HG03460 (cell line): ENCODE measurements around the gene FAM114A1.

Experiments
- ATAC-seq: cut with Tn5 transposase; IDR thresholded peaks from one replicate; pipeline ENCODE4 v1.9.1; 2021; ENCODE audit not compliant: unreplicated experiment

Gene FAM114A1

GRCh38 chr4:38857354-38858096, 10.1 kb upstream of the FAM114A1 start:
- ATAC-seq = peak; percentile 57

DNA sequence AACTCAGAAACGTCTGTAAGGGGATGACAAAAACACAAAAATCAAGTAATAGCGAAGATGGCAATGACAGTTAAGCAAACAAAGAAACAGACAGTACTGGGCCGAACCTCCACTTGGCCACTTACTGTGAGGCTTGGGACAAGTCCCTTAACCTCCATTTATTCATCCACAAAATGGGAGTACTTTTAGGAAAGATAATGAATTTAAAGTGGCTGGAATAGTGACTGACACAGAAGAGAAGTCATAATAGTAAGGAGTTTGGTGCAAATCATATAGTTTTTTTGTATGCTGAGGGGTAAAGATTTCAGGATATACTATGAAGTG, 9.5 kb upstream of the FAM114A1 start:
- no peak for ATAC-seq

DNA sequence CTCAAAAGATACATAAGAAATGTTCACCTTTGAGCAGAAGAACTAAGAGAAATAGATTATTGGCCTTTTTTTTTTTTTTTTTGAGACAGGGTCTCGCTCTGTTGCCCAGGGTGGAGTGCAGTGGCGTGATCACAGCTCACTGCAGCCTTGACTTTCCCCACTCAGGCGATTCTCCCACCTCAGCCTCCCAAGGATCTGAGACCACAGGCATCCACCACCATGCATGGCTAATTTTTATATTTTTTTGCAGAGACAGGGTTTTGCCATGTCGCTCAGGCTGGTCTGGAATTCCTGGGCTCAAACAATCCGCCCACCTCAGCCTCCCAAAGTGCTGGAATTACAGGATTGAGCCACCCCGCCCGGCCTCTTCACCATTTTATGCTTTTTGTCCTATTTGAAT, 8.1 kb upstream of the FAM114A1 start:
- ATAC-seq = no peak

- ATAC-seq = no peak
These were observed 6.7 kb upstream of the FAM114A1 start for GRCh38 chr4:38860788-38861424.

- no peak for ATAC-seq
These were observed 5.8 kb upstream of the FAM114A1 start for GRCh38 chr4:38861791-38862190.

DNA sequence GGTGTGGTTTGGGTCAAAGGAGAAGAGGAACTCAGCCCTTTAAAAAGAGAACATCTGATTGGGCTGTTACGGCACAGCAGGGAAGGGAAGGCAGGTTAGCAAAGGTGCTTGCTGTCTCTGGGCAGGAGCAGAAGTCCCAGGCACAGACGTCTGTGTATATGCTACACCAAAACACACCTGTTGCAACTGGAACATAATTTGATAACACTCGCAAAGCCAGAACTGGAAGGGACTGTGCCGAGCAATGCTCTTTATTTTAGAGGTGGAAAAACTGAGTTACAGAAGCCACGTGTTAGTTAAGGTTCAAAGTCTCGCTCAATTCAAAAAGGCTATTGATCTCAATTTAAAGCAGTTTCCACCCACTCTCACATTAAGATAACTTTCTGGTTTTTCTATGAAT, 2.2 kb upstream of the FAM114A1 start:
- ATAC-seq = no peak

- peak; percentile 18 for ATAC-seq
These were observed 581 bp upstream of the FAM114A1 start for GRCh38 chr4:38866973-38867477.

DNA sequence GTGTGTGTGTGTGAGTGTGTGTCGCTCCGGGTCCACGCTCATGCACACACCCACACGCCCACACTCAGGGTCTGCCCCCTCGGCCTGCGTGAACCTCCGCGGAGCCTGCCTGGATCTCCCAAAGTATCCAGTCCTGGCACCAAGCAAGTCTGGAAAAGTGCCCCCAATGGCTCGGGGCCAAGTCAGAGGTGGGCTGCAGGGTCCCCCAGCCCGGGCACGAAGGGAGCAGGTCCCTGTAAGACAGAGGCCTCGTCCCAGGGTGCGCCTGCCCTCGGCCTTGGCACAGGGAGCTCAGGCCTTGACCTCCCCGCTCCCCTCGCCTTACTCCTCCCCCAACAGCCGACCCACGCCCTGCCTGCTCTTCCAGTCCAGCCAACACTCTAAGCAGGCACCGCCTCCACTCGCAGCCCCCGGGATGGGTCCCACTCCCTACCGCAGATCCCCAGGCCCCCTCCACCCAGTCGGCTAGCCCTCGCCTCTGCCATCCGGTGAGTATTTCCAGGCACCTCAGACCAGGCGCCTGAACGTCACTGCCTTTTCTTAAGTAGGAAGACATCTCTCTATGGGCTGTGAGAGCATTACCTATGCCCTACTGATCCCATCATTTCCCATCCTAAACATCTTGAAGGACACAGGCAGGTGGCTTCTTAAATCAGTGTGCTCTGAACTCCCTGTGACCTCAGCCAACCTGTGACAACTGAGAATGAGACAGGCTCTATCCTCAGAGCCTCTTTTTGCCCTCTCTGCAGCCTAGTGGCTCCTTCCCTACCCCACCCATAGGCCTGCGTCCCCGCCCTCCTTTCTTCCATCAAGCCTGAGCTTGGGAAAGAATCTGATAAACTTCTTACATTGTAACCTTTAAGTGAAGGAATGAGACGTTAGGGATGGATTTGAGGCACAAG, 704 bp downstream of the FAM114A1 start:
- ATAC-seq = no peak

DNA sequence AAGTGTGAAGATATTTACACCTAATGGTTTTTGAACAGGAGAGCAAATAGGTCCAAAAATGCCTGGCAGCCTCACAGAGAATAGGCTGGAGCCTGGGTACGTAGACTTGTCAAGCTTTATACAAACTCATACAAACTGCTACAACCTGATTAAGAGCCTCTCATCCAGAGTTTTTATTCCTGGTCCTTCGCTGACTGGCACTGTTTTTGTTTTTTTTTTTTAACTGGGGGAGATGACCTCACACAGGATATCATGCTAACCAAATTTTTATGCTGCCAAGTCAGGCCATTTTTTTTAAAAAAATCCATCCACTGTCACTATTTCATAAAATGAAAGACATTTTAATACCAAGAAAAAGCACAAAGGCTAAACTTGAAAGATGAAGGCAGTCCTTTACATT, 1.9 kb downstream of the FAM114A1 start:
- no peak for ATAC-seq

DNA sequence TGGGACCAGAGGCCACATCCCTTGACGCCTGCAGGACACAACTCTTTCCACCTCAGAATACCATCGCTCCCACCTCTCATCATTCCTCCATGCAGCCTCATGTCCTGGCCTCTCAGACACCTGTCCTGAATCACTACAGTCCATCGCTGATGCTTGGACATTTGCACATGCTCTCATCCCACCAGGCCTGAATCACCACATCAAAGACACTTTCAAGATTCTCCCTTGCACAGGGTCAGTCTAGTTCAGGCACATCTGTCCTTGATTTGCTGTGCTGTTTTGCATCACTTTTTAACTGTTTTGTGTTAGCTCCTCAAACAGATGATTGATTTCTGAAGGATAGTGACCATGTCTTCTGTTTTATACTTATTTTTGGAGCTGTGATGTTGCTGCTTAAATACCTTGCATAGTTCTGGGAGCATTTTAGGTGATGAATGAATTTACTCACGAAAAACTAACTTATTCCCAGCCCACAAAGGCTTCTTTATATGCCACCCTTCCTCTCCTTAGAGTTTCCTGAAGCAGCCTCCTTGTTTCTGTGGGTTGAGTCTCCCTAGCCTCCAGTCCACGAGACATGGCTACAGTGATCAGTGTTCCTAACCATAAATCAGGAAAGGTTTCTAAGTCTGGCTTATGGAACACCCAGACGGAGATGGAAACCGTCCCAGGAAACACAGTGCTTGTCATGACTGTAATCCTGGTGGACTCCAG, 2.6 kb downstream of the FAM114A1 start:
- no peak for ATAC-seq

GRCh38 chr4:38871593-38871992, 4.0 kb downstream of the FAM114A1 start:
- ATAC-seq = no peak

- no peak for ATAC-seq
These were observed 5.0 kb downstream of the FAM114A1 start for GRCh38 chr4:38872620-38873019.

DNA sequence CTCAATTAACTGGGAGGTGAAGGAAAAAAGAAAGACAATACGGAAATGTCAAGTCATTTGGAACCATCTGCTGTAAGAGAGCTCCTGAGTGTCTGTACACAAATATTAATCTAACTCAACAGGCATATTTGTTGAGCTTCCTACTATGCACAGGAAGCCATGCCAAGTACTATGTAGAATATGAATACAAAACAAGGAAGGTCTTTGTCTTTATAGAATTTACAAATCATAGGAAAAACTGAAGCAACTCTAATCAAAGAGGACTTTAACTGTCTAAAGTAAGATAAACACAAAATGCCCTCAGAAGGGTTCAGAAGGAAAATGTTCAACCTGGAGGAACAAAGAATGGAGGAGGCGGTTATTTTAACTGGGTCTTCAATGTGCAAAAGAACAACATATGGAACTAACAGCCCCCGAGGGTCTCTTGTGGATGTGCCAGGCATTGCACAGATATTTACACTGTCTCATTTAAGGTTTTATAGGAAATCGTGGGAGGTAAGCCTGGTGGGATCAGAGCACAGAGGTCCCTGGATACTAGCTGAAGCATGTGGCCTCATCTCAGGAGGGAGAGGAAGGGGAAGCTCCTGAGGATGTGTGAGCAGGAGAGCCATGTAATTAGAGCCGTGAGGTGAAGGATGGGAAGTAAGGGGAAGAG, 5.8 kb downstream of the FAM114A1 start:
- no peak for ATAC-seq

- ATAC-seq = no peak
These were observed 9.0 kb downstream of the FAM114A1 start for GRCh38 chr4:38876636-38877035.

DNA sequence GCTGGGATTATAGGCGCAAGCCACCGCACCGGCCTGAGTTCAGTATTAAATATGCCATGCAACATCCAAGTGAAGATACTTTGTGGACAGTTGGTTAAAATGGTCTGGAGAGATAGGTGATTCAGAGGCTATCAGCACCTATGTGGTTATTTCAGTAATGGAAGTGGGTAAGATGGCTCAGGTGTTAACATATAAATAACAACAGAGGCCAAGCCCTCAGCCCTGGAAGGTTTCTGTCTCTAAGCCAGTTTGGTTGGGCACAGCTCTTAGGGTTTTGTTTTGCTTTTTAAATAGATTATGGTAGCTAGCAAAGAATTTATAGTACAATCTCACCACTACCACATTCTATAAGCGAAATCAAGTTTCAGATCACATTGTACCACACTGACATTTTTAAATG, 16.6 kb downstream of the FAM114A1 start:
- ATAC-seq = no peak

DNA sequence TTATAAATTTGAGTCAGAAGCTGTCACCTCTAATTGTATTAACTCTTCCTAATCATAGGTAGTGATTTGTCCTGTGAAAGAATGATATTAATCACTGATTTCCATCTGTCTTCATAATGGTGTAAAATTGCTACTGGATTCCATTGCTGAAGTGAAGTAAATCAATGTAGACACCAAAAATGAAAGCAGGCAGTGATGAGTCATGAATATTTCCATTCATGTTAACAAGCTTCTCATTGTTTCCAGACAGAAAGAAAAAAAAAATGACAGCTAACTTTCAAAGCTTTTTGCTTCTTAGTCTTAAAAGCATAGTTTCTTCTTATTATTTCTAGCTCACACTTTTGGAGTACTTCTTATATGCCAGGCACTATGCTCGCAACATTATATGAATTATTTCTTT, 21.5 kb downstream of the FAM114A1 start:
- no peak for ATAC-seq

- ATAC-seq = no peak
These were observed 23.7 kb downstream of the FAM114A1 start for GRCh38 chr4:38891051-38891983.

- ATAC-seq = no peak
These were observed 26.8 kb downstream of the FAM114A1 start for GRCh38 chr4:38894322-38894982.

DNA sequence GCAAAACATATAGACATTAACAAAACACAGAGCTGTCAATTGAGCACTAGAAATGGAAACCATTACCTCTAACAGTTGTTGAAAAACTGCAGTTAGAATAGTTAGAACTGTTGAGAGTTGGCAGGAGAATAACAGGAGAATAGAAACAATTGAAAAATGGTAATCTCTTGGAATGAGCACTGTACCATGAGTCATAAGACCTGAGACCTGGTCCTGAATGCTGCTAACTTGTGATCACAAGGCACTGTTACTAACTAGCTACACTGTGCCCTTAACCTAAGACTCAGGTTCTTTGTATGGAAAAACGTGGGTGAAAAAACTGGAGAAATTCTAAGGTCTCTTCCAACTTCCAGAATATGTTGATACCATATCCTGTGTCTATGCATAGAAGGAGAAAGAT, 29.3 kb downstream of the FAM114A1 start:
- no peak for ATAC-seq
